ENCODE measurements around the gene CLCN3. TPM values are rescaled to one million over a fixed set of nuclear protein-coding genes. Genes with fewer than 3 reads are reported as not detected.

CLCN3 gene
- total and polyA plus RNA-seq, 12 donors, result 13.1 to 94.9 (median 62.9) TPM

DNA sequence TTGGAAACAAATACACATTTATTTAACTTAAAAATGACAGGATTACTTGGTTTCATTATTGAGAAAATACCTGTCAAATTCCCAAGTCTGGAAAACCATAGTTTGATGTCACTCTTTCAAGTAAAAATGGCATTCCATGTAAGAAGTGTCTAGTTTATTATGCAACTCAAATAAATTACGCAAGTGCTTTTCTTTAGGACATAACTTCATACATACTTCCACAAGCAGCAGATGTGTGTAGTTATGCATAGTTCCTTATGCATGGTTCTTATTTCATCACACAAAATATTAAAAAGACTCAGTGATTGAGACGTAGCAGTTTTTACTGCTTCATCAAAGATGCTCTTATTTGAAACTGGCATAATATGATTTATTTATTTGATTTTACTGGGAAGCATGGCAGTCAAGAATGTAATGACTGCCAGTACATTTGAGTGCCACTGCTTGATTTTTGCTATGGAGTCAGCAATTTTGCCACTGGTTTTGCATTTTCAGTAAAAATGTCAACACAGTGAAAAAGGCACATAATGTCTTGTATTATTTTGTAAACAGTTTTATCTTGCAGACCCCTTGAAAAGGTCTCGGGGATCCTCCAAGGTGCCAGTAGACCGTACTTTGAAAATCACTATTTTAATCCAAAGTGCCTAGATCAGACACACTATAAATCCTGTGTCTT is 62.1 kb downstream of the CLCN3 start:
- TF ChIP-seq, protein P1, sequence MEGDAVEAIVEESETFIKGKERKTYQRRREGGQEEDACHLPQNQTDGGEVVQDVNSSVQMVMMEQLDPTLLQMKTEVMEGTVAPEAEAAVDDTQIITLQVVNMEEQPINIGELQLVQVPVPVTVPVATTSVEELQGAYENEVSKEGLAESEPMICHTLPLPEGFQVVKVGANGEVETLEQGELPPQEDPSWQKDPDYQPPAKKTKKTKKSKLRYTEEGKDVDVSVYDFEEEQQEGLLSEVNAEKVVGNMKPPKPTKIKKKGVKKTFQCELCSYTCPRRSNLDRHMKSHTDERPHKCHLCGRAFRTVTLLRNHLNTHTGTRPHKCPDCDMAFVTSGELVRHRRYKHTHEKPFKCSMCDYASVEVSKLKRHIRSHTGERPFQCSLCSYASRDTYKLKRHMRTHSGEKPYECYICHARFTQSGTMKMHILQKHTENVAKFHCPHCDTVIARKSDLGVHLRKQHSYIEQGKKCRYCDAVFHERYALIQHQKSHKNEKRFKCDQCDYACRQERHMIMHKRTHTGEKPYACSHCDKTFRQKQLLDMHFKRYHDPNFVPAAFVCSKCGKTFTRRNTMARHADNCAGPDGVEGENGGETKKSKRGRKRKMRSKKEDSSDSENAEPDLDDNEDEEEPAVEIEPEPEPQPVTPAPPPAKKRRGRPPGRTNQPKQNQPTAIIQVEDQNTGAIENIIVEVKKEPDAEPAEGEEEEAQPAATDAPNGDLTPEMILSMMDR (IDR thresholded peaks at IDR 0.05), result no peak
- Histone ChIP-seq H3K4me1 (peaks cover 0 to 6% (median 0%) of the 10 kb centered on the region in 9 donors), H3K9me3 (no peaks in the 10 kb centered on the region), H3K4me3 (no peak overlapping the region), H3K27me3 (no peaks in the 10 kb centered on the region), H3K36me3 (peaks cover 0 to 74% (median 13%) of the 10 kb centered on the region in 9 donors), H3K27ac (no peak overlapping the region)
- intact Hi-C loops (cut with DNase I), result no loop called here
- no peak for DNase-seq
- ATAC-seq, result no peak
- 92 to 94% methylated on average over 4 of the region's 4 CpGs for WGBS, 2 donors

DNA sequence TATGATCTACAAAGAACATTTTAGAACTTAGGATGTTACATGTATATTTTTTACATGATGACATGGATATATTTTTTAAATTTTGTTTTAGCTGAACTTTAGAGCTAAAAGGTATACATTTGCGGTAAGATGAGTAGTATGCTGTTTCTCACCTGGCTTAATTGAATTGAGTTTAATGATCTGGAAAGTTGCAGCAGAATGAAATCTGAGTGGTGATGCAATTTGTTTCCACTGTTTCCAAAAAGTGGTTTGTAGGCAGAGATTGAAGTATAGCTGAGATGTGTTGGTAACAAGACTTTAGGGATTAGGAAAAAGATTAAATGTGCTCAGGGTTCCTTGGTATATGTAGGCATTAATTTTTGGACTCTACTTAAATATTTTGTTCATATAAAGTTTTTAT is 69.3 kb downstream of the CLCN3 start:
- ATAC-seq, result no peak

DNA sequence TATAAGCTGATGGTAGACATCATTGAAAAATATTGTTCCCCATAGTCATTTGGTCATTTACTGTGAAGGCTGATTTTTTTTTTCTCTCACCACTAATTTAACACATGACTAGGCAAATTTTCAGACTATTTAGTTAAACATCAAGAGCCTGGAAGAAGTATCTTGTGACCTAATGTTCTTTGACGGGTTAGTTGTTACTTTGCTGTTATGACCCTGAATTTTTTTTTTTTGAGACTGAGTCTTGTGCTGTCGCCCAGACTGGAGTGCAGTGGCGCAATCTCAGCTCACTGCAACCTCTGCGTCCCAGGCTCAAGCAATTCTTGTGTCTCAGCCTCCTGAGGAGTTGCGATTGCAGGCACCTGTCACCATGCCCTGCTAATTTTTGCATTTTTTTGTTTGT is 70.4 kb downstream of the CLCN3 start:
- DNase-seq (no peak), ATAC-seq (no peak)
- Histone ChIP-seq H3K27ac (no peak overlapping the region), H3K27me3 (no peaks in the 10 kb centered on the region), H3K4me1 (no peaks in the 10 kb centered on the region), H3K4me3 (no peak overlapping the region), H3K36me3 (peaks cover 0 to 87% (median 33%) of the 10 kb centered on the region in 9 donors), H3K9me3 (no peaks in the 10 kb centered on the region)
- intact Hi-C loops (cut with DNase I), result no loop called here
- TF ChIP-seq, protein P1 (IDR thresholded peaks at IDR 0.05), result no peak
- 86 to 93% methylated on average over 5 of the region's 5 CpGs for WGBS, 2 donors

More for the DNA sequence above, 69.3 kb downstream of the CLCN3 start:
- intact Hi-C loops (cut with DNase I), result no loop called here
- Histone ChIP-seq H3K27me3 (no peaks in the 10 kb centered on the region), H3K9me3 (no peaks in the 10 kb centered on the region), H3K27ac (no peak overlapping the region), H3K4me3 (no peak overlapping the region), H3K36me3 (peaks cover 0 to 88% (median 33%) of the 10 kb centered on the region in 9 donors), H3K4me1 (no peaks in the 10 kb centered on the region)
- 95 to 100% methylated on average over 1 of the region's 1 CpG for WGBS, 2 donors
- DNase-seq, result no peak
- TF ChIP-seq, protein P1 (IDR thresholded peaks at IDR 0.05), result no peak

DNA sequence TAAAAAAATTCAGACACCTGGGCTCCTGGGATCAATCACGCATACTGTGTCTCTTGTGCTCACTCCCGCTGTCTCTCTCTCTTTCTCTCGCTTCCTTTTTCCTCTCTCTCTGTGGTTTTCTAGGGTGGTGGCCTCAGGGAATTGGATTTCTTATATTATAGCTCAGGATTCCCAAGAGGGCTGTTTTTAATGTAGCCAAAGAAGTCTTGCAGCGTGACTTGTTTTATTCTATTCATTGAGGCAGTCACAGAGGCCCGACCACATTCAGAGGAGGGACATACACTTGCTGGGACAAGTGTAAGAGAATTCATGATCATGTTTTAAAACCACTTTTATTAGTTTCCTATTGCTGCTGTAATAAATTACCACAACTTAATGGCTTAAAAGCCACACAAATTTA is 78.0 kb downstream of the CLCN3 start:
- DNase-seq (no peak), ATAC-seq (no peak)
- H3K27me3 ChIP-seq, result no peaks in the 10 kb centered on the region
- H3K4me3 ChIP-seq, result no peak overlapping the region
- WGBS, 2 donors, result 95 to 98% methylated on average over 5 of the region's 5 CpGs
- no peaks in the 10 kb centered on the region for H3K9me3 ChIP-seq
- no peaks in the 10 kb centered on the region for H3K4me1 ChIP-seq
- intact Hi-C loops (cut with DNase I), result no loop called here
- TF ChIP-seq, protein P1 (IDR thresholded peaks at IDR 0.05), result no peak
- H3K27ac ChIP-seq, result no peak overlapping the region
- H3K36me3 ChIP-seq, result peaks cover 0 to 98% (median 39%) of the 10 kb centered on the region in 9 donors

Data from heart right ventricle (tissue), 16 donors.